Epidermal melanocyte (primary cell): ENCODE data around the gene AHI1.
"Not testable (repeated sequence)": the region's sequence is repeated elsewhere in the genome, so short reads cannot be mapped to it uniquely, and the experiment has no call there.

Source experiments
- DNase-seq: peaks from one replicate; pipeline ENCODE4 v3.0.0; 2011; ENCODE audit warnings: low spot score; ENCODE audit not compliant: insufficient read length

AHI1 gene

DNA sequence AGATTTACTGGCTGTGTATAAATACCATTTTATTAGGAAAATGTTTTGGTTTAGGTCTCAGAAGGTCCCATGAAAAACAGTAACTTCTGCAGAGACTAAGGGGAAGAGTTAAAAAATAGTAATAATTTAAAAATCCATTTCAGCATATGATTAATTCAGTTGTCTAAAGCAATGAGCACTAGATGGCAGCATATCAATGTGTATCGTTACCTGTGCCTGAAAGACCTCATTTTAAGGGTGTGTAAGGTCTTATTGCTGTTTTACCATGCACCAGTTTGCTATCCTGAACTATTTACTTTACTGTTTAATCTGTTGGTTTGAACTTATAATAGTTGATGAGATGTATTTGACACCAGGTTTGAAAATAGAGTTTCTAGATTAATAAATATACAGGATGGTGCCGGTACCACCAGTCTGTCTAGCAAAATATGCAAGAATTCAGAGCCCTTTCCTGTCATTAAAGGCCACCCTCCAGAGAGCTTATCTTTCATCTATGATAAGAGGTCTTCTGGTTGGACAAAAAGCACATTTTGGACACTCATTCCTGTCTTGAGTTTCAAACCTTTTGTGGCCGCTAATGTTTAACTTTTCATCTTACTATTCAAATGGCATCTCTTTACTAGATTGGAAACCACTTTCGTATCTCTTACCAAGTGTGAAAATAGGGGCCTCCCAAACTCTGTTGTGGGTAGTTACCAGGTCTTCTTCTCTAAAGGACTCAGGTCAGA lies 8.9 kb upstream of the AHI1 start:
- DNase-seq, result no peak

DNA sequence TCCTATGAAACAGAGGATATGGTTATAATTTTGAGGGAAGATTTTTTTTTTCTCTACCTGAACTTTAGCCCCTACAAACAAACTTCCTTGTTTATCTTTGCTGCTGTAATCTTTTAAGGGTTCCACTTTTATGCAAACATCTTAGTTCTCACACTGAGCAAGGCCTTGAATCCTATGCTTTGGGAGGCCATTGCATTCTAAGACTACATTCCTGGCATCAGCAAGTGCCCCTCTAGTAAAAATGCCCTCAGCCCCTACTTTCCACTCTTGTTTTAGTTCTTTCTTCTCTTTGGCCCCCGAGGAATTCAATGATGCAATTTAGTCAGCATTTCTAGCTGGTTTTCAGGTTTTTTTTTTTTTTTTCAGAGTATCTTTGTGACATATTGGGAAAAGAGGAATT lies 8.1 kb upstream of the AHI1 start:
- no peak for DNase-seq

DNA sequence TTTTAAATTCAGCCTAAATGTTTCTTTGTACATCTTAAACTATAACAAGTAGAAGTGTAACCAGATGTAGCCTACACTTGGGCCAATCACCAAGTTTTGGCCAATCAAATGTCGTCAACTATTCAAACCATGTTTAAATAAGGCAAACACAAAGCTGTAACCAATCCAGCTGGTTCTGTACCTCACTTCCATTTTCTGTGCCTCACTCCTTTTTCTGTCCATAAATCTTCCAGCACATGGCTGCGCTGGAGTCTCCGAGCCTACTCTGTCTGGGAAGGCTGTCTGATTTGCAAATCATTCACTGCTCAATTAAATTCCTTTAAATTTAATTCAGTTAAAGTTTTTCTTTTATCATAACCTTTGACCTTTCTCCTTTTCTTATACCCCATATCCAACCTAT lies 7.7 kb upstream of the AHI1 start:
- DNase-seq, result no peak

DNA sequence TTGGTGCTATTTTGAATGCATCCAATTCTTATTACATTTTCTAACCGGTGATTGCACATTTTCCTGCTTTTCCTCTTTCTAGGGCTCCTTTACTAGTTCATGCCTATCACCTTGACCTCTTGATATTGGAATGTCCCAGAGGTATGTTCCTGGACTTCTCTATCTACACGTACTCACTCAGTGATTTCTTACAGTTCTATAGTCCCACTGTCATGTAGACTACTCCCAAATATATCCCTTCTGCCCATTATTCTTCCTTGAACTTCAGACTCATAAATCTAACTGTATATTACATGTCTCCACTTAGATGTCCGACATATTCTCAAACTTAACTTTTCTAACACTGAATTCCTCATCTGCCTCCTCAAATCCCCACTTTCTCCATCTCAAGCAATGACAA lies 7.2 kb upstream of the AHI1 start:
- no peak for DNase-seq

DNA sequence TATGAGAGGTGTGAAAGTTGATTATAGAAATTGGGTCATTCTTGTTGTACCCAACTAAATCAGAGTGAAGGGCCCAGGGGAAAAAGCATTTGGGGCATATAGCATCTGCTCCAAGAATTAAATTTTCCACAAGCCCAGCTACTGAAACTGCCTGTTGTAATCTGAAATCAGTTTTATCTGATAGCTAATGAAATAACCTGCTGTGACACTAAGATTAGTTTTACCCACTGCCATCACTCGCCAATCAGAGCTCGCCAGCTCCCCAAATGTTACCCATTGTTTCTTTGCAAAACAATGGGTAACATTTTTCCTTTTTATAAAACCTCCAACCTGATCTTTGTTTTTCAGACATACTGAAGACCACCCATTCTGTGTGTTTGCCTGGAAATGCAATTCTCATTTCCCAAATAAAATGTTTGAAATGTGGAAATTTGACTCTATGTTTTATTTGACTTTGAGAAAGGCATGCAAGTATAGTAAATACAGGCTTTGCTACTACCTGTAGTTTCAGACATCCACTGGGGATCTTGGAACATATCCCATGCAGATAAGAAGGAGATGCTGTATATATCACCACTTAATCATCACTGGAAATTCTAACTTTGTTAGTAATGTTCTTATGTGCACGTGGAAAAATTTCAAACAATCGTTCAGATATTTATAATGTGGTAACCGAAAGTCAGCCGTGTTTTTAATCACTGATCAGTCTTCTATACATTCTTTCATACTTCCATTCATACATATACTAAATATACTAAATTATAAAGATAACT lies 6.3 kb upstream of the AHI1 start:
- no peak for DNase-seq

DNA sequence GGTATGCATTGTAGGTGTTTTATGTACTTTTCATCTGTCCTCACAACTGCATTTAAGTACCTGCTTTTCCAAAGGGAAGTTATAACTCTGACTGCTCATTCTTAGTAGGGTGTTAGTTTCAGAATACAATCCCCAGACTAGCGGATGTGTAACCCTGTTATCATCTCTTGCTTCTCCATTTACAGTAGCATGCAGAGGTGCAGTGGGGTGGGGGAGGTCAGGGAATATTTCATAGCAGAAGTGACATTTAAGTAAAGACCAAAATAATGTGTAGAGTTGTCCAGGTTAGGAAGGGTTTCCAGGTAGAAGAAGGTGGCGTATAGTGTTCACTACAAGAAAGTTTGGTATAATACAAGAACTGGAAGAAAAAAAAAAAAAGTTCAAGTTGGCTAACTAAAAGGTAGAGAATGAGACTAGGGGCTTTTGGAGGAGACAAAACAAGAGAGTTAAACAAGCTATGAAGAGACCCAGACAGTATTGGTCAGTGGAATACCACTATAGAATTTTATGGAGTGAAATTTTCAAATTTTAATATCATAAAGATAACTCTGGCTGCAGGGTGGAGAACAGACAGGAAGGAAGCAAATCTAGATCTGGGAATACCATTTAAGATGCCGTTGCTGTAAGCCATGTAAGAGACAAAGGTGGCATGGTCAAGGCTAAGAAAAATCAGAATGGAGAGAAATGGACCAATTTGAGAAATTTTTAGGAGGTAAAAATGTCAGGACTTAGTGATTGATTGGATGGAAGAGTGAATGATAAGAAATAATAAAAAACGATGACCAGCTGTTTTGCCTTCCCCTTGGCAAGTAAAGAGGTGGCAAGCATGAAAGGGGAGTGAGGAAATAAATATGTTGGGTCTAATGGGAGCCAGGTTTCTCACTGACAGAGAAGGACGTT lies 2.2 kb upstream of the AHI1 start:
- no peak for DNase-seq

DNA sequence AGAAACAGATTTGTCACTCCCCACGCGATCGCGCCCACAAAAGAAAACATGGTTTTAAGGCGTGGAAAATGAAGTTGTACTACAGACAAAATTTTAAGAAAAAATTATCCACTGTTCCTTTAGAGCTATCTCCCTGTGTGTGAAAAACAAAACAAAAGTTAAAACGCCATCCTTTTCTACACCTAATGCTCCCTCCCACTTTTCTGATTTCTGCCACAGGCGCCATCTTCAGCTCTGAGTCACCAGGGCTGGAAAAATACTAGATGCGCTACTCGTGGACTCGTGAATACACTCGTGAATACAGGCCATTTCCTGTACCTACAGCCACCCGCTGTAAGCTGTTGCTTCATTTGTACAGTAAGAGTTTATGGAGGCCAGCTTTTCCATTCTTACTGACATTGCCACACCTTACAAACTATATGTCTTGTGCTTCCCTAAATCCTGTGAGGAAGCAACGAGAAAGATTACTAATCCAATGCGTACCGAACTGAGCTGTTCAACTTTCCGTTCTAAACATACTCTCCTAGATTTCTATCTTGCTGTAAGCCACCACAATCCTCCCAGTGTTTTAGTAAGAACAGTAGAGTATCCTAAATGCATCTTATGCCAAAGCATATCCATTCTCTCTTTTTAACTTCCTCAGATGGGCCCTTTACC lies 773 bp upstream of the AHI1 start:
- DNase-seq, result peak; percentile 22

DNA sequence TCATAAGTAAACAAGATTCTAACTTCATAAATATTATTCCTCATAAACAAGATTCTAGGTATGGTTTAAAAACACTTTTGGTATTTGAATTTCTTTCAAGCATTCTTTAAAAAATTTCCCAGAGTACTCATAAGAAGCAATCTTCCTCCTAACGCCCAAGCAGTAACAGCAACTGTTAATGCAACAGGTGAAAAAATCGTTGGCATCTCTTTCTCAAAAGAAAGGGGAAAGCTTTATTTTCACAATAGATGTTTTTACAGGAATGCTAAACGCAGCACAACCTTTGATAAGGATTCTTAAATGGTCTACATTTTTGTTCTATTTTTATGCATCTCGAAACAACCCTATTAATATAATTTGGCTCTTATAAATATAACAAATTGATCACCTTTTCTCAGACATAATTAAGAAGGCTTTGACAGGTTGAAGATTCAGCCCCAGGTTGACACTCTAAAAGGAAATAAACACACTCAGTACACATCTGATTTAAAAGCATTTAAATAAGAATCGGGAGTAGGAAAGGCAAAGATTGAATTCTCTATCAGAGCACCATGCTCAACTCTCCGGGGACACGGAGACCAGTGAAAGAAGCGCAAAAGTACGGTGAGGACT lies 634 bp downstream of the AHI1 start:
- DNase-seq, result no peak

DNA sequence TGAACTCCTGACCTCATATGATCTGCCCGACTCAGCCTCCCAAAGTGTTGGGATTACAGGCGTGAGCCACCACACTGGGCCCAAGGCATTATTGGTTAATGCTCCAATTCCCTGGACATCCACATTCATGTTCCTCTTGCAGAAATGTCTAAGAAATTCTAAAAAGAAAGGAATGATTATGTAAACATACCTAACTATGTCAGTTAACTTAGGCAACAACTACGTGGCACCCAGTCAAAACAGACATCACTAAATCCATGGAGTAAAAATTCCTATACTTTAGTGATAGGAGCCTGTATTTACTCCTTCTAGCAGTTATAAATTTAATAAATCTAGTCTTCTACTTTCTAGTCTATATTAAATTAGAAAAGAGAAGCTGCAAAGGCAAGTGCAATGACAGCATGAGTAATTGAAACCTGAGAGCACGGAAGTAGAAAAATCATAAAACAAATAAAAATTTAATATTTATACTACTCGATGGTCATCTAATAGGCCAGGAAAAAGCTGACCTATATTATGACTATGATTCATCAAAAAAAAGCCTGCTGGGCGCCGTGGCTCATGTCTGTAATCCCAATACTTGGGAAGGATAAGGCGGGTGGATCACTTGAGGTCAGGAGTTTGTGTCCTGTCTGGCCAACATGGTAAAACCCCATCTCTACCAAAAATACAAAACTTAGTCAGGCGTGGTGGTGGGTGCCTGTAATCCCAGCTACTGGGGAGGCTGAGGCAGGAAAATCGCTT lies 4.2 kb downstream of the AHI1 start:
- no peak for DNase-seq

DNA sequence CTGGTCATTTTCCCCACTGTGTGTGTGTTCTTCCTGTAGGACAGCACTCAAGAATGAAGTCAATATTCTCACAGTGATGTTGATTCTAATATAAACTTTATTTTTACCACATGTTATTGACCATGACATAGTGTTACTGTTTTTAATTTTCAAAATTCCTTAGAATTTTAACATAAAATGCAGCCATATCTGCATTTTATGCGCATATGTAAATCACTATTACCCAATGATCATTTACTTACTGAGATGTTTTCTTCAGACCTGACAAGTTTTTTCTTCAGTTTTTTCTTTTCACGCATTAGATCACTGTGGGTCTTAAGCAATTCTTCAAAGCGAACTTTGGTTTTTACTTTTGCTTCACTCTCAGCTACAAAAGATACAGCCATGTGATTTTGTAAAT lies 7.2 kb downstream of the AHI1 start:
- no peak for DNase-seq

DNA sequence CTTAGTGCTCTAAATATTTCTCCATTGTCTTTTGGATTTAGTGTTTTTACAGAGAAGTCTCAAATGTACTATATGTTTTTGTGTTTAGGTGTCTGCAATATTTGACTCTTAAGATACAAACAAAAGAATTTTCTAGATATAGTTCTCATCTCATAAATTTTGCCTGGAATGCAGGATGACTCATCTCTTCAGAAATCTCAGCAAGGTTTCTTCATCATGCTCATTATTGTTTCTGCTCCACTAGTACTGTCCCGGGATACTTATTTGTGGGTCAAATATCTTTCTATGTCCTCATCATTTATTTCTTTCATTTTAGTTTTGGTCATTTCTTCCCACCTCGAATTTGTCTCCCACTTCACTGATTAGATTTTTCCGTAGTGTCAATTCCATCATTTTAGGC lies 9.5 kb downstream of the AHI1 start:
- DNase-seq, result no peak

DNA sequence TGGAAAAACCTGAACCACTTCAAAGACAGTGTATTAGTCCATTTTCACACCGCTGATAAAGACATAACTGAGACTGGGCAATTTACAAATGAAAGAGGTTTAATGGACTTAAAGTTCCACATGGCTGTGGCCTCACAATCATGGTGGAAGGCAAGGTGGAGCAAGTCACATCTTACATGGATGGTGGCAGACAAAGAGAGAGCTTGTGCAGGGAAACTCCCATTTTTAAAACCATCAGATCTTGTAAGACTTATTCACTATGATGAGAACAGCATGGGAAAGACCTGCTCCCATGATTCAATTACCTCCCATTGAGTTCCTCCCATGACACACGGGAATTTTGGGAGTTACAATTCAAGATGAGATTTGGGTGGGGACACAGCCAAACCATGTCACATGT lies 13.6 kb downstream of the AHI1 start:
- not testable (repeated sequence) for DNase-seq

DNA sequence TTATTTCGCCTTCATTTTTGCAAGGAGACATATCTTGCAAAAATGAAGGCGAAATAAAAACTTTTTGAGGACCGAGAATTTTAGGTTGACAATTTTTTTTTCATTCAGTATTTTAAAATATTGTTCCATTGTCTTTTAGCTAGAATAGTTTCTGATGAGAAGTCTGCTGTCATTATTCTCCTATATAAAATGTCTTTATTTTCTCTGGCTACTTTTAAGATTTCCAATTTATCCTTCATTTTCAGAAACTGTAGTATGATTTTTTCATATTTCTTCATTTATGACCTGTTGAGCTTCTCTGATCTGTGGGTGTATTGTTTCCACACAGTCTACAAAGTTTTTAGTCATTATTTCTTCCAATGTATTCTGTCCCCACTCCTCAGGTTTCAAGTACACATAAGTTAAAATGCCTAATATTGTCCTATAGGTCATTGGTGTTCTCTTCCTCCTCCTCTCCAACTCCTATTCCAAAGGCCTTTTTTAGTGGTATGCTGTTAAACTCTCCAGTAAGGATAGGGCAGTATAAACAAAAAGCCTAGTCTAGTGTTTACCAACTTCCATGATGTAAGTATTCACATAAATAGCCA lies 15.7 kb downstream of the AHI1 start:
- DNase-seq, result no peak

DNA sequence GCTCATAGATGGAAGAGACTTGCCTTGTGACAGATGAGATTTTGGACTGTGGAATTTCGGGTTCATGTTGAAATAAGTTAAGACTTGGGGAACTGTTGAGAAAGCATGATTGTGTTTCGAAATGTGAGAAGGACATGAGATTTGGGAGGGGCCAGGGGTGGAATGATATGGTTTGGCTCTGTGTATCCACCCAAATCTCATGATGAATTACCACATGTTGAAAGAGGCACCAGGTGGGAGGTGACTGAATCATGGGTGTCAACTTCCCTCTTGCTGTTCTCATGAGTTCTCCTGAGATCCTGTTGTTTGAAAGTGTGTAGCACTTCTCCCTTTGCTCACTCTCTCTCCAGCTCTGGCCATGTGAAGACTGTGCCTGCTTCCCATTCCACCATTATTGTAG lies 17.9 kb downstream of the AHI1 start:
- DNase-seq, result no peak

DNA sequence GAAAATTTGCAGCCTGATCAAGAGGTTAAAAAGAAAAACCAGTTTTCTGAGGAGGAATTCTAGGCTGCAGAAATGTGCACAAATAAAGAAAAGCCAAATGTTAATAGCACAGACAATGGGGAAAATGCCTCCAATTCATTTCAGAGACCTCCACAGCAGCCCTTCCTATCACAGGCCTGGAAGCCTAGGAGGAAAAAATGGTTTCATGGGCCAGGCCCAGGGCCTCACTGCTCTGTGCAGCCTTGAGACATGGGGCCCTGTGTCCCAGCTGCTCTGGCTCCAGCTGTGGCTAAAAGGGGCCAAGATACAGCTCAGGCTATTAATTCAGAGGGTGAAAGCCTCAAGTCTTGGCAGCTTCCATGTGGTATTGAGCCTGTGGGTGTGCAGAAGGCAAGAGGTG lies 18.9 kb downstream of the AHI1 start:
- no peak for DNase-seq

DNA sequence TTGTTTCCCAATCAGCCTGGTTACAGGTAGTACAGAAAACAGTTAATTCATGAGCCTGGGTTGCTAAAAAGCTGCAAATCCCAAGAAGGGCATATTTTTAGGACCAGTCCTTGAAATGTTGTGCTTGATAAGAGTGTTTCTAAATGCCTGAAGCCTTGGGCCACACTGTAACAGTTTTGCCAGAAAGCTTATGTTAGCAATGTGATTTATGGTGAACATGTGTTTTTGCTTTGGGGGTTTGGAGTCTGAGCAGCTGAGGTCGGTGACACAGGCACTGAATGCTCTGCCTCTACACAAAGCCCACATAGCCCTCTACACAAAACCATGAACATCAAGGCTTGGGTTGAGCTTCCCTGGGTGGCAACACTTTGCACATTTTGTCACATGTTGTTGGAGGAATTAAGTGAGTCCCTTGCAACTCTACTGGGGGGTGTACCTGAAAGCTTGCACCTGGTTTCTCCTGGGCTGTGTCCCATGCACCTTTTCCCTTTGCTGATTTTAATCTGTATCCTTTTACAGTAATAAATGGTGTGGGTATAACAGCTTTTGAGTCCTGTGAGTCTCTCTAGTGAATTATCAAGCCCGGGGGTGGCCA lies 22.2 kb downstream of the AHI1 start:
- DNase-seq, result no peak

DNA sequence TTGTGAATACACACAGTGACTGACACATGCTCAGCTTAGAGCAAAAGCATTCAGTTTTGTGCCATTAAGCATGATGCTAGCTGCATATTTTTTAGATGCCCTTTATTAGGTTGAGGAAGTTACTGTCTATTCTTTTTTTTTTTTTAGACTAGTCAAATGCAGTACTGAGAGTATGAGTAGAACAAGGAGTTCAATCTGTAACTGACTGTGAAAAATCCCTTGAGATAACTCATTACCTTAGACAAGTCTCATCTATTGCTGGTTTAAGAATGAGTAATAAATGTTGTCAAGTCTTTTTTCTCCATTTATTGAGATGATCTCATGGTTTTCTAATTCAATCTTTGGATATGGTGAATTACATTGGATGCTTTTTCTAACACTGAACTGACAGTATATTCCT lies 23.2 kb downstream of the AHI1 start:
- DNase-seq, result no peak

DNA sequence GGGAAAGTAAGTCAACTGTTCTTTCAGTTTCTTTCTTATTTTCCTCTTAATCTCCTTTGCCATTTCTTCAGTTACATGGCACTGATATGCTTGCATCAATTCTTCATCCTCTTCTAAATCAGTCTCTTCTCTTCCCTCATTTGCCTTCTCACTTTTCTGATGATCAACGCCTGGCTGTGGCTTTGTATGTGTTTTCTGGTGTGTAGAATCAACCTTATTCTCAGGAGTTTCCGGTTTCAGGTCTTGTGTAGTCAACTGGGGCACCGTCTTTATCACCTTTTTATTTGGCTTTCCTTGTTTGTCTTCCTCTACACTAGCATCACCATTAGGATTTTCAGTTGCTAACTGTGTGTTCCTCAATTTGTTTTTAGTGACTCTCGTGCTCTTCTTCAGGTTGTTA lies 31.6 kb downstream of the AHI1 start:
- DNase-seq, result no peak

DNA sequence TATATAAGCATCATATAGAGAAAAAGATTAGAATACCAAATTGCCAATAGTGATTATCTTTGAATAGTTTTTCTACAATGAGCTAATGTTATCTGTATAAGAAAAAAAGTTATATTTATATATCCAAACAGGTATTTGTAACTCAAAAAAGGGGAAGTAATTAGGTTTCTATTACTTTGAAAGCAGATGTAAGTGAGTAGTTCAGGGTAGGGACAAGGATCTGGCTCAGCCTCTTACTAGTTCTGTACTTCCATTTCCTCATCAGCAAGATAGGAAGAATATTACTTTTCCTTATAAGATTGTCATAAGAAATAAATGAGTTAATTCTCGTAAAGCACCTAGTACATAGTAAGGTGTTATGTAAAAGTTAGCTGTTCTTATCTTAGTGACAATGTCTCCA lies 32.2 kb downstream of the AHI1 start:
- no peak for DNase-seq

DNA sequence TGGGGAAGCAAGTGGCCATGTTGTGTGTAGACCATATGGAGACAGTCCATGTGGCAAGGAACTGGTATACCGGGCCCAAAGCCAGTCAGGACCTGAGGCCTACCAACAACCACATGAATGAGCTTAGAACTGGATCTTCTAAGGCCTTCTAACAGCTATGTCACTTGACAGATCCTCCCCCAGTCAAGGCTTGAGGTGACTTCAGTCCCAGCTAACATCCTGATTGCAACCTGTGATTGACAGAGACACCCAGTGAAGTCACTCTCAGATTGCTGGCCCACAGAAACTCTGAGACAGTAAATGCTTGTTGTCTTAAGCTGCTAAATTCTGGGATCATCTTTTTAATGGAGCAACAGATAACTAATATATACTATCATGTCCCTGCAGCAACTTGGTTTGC lies 32.9 kb downstream of the AHI1 start:
- no peak for DNase-seq
